CD4-positive, alpha-beta T cell (primary cell): ENCODE data around the gene TMEM69. TPM values are rescaled to one million over a fixed set of nuclear protein-coding genes. Genes with fewer than 3 reads are reported as not detected.
"Not testable (repeated sequence)": the region's sequence is repeated elsewhere in the genome, so short reads cannot be mapped to it uniquely, and the experiment has no call there.

Source experiments
- ATAC-seq: fragments of 200-7000 bp; cut with Tn5 transposase; one replicate; pipeline ENCODE4 v1.10.0; 2022; ENCODE audit warnings: mild to moderate bottlenecking; ENCODE audit not compliant: poor library complexity
- CTCF ChIA-PET: fragments of 350-600 bp; sonication (Branson Sonifier 250); formaldehyde crosslinking; loops from one replicate; lab custom pipeline; 2021; ENCODE audit warnings: antibody characterized with exemption, inconsistent platforms; lab: Charles Lee
- POLR2A ChIA-PET: fragments of 350-600 bp; sonication (Branson Sonifier 250); formaldehyde crosslinking; loops from one replicate; lab custom pipeline; 2021; ENCODE audit warnings: antibody characterized with exemption, inconsistent platforms; lab: Charles Lee
- DNase-seq, 14 experiments: peaks; one replicate each; pipeline ENCODE4 v3.0.0-alpha.2; 2013 to 2020; ENCODE audit warnings: mixed read lengths in 2 of 14
- H3K27ac ChIP-seq, 2 donors: one replicate each; pipeline versions ENCODE4 v1.5.1 to v1.7.0; 2013; ENCODE audit warnings: low read length in 2 of 2, low read depth in 1 of 2, mild to moderate bottlenecking in 1 of 2
- H3K27me3 ChIP-seq, 2 experiments: 1 replicate in 1 of 2; 2 replicates in 1 of 2; pipeline versions ENCODE4 v1.6.1 to v1.7.0; 2013; ENCODE audit warnings: low read length in 2 of 2, control low read depth in 1 of 2, mild to moderate bottlenecking in 1 of 2, moderate library complexity in 1 of 2; ENCODE audit not compliant: insufficient read depth in 2 of 2, control insufficient read depth in 1 of 2
- H3K36me3 ChIP-seq: one replicate; pipeline ENCODE4 v1.6.1; 2013; ENCODE audit warnings: low read length, control low read depth; ENCODE audit not compliant: insufficient read depth
- H3K4me1 ChIP-seq: one replicate; pipeline ENCODE4 v1.6.1; 2013; ENCODE audit warnings: low read length, control low read depth; ENCODE audit not compliant: insufficient read depth
- H3K4me3 ChIP-seq: one replicate; pipeline ENCODE4 v1.5.1; 2013; ENCODE audit warnings: mild to moderate bottlenecking, low read length, moderate library complexity
- H3K9me3 ChIP-seq, 2 experiments: 1 replicate in 1 of 2; 2 replicates in 1 of 2; pipeline versions ENCODE4 v1.6.1 to v1.7.0; 2013; ENCODE audit warnings: low read length in 2 of 2, mild to moderate bottlenecking in 2 of 2, control low read depth in 1 of 2, moderate library complexity in 1 of 2; ENCODE audit not compliant: control insufficient read depth in 1 of 2, insufficient read depth in 1 of 2
- H3K27ac Mint-ChIP-seq: one replicate; pipeline ENCODE4 v1.8.0; 2020; ENCODE audit warnings: mixed read lengths
- H3K27me3 Mint-ChIP-seq: one replicate; pipeline ENCODE4 v1.8.0; 2021; ENCODE audit warnings: mixed read lengths
- H3K36me3 Mint-ChIP-seq: one replicate; pipeline ENCODE4 v1.8.0; 2021; ENCODE audit warnings: low read depth, mixed read lengths
- H3K4me1 Mint-ChIP-seq: one replicate; pipeline ENCODE4 v1.8.0; 2021; ENCODE audit warnings: low read depth, mixed read lengths
- H3K4me3 Mint-ChIP-seq: one replicate; pipeline ENCODE4 v1.8.0; 2020; ENCODE audit warnings: mild to moderate bottlenecking, mixed read lengths
- H3K9me3 Mint-ChIP-seq: one replicate; pipeline ENCODE4 v1.8.0; 2020; ENCODE audit warnings: mixed read lengths
- CTCF ChIP-seq: fragments of 200-600 bp; IDR thresholded peaks from one replicate; pipeline ENCODE4 v1.8.0; 2022; ENCODE audit warnings: antibody characterized with exemption, mild to moderate bottlenecking
- intact Hi-C, 2 experiments: fragments of 100-400 bp; cut with DNase I in 1 of 2; cut with micrococcal nuclease in 1 of 2; formaldehyde crosslinking; loops; one replicate each; pipeline versions ENCODE4 v1.15.1 to v1.9.0; 2023 to 2025; cut with DNase I, micrococcal nuclease
- total RNA-seq, 174 experiments: library from RNA in 2 of 174; stranded (reverse) in 2 of 174; gene quantifications; one replicate each; pipeline ENCODE4 v1.2.3 and lab custom pipeline; 2021 to 2026

TMEM69 gene
- total RNA-seq, 2 experiments from 2014 or later = 5.6 to 6.3 TPM

GRCh38 chr1:45716700-45717099 lies 28.7 kb downstream of the TMEM69 start:
- Histone ChIP-seq H3K9me3 (no peaks in the 10 kb centered on the region), H3K4me1 (no peaks in the 10 kb centered on the region), H3K4me3 (no peak overlapping the region), H3K27me3 (no peaks in the 10 kb centered on the region), H3K27ac (no peak overlapping the region), H3K36me3 (peaks cover 11% of the 10 kb centered on the region)
- no peak overlapping the region for H3K27ac Mint-ChIP-seq
- intact Hi-C loops = no loop called here
- no peak for ATAC-seq
- POLR2A ChIA-PET = no interaction called here
- H3K27me3 Mint-ChIP-seq = no peaks in the 10 kb centered on the region
- peaks cover 75% of the 10 kb centered on the region for H3K36me3 Mint-ChIP-seq
- CTCF ChIA-PET = interaction anchor here (1.9 kb wide), 1 partner anchor 13 kb away, joined by 5 read pairs; no protein-coding TSS in a partner anchor
- H3K4me3 Mint-ChIP-seq = no peak overlapping the region
- DNase-seq = no peak
- H3K9me3 Mint-ChIP-seq = no peaks in the 10 kb centered on the region
- H3K4me1 Mint-ChIP-seq = no peaks in the 10 kb centered on the region
- TF ChIP-seq CTCF = no peak

- H3K9me3 ChIP-seq, H3K27me3 Mint-ChIP-seq, H3K27ac Mint-ChIP-seq, H3K4me1 Mint-ChIP-seq, DNase-seq, H3K4me3 Mint-ChIP-seq, H3K27me3 ChIP-seq, H3K4me1 ChIP-seq, H3K9me3 Mint-ChIP-seq, H3K36me3 ChIP-seq, intact Hi-C loops, ATAC-seq, POLR2A ChIA-PET, H3K4me3 ChIP-seq, H3K27ac ChIP-seq: not testable (repeated sequence)
- CTCF ChIA-PET = interaction anchor here (1.0 to 1.9 kb wide), 2 partner anchors 13 to 14 kb away, joined by 3 to 5 read pairs; no protein-coding TSS in a partner anchor
- H3K36me3 Mint-ChIP-seq = peaks cover 70% of the 10 kb centered on the region
Measured at GRCh38 chr1:45717386-45717785, 29.4 kb downstream of the TMEM69 start.

GRCh38 chr1:45718289-45718688 lies 30.3 kb downstream of the TMEM69 start:
- ChIA-PET POLR2A (no interaction called here), CTCF (interaction anchor here (1.0 kb wide), 1 partner anchor 14 kb away, joined by 3 read pairs; no protein-coding TSS in a partner anchor)
- H3K9me3 ChIP-seq = no peaks in the 10 kb centered on the region
- H3K4me1 Mint-ChIP-seq = no peaks in the 10 kb centered on the region
- H3K36me3 ChIP-seq = peaks cover 4% of the 10 kb centered on the region
- H3K27ac ChIP-seq = no peak overlapping the region
- H3K27me3 Mint-ChIP-seq = no peaks in the 10 kb centered on the region
- TF ChIP-seq CTCF = no peak
- no peak overlapping the region for H3K4me3 ChIP-seq
- no peaks in the 10 kb centered on the region for H3K9me3 Mint-ChIP-seq
- no peaks in the 10 kb centered on the region for H3K4me1 ChIP-seq
- H3K4me3 Mint-ChIP-seq = no peak overlapping the region
- H3K36me3 Mint-ChIP-seq = peaks cover 70% of the 10 kb centered on the region
- intact Hi-C loops = no loop called here
- no peak for DNase-seq
- no peak for ATAC-seq
- no peak overlapping the region for H3K27ac Mint-ChIP-seq
- H3K27me3 ChIP-seq = no peaks in the 10 kb centered on the region

GRCh38 chr1:45721207-45721606 lies 33.2 kb downstream of the TMEM69 start:
- ChIA-PET CTCF (no interaction called here), POLR2A (no interaction called here)
- no peaks in the 10 kb centered on the region for H3K27me3 ChIP-seq
- no peaks in the 10 kb centered on the region for H3K4me1 ChIP-seq
- TF ChIP-seq CTCF = no peak
- H3K36me3 ChIP-seq = peaks cover 4% of the 10 kb centered on the region
- DNase-seq = no peak
- Mint-ChIP-seq H3K27ac (no peak overlapping the region), H3K36me3 (peaks cover 45% of the 10 kb centered on the region), H3K27me3 (no peaks in the 10 kb centered on the region), H3K4me1 (no peaks in the 10 kb centered on the region), H3K9me3 (no peaks in the 10 kb centered on the region), H3K4me3 (no peak overlapping the region)
- H3K9me3 ChIP-seq = no peaks in the 10 kb centered on the region
- no peak overlapping the region for H3K4me3 ChIP-seq
- no peak for ATAC-seq
- intact Hi-C loops = no loop called here
- H3K27ac ChIP-seq = no peak overlapping the region
